Measurements from ENCODE around the gene DCLK1. TPM values are rescaled to one million over a fixed set of nuclear protein-coding genes. Genes with fewer than 3 reads are reported as not detected.
A peak's percentile ranks its signal among the peaks of the same experiment; 100 is the strongest.

DCLK1 gene
- total RNA-seq, 1 experiment from 2014 or later = 1.4 TPM

GRCh38 chr13:36086117-36086516 is 45.1 kb downstream of the DCLK1 start:
- no peak overlapping the region for H3K4me2 ChIP-seq
- no peak overlapping the region for H3K27ac ChIP-seq
- H3K9me2 ChIP-seq (ENCODE audit: insufficient read depth) = no peaks in the 10 kb centered on the region
- DNase-seq = no peak
- no peaks in the 10 kb centered on the region for H3K79me2 ChIP-seq (ENCODE audit: low read depth)
- POLR2A ChIA-PET (ENCODE audit: unreplicated experiment) = no interaction called here
- no TSS peak for BruUV-seq (replicated peaks)
- H4K20me1 ChIP-seq (ENCODE audit: insufficient read depth) = no peaks in the 10 kb centered on the region
- CTCF ChIA-PET = no interaction called here
- no peaks in the 10 kb centered on the region for H3F3A ChIP-seq (ENCODE audit: insufficient read depth, low read depth)
- no peaks in the 10 kb centered on the region for H3K36me3 ChIP-seq (ENCODE audit: low read depth)
- H3K4me1 ChIP-seq (replicated peaks; ENCODE audit: insufficient read depth) = peaks cover 7% of the 10 kb centered on the region; the same call in 1 of the 2 replicates
- intact Hi-C loops (cut with micrococcal nuclease; ENCODE audit: unreplicated experiment) = no loop called here
- H3K27me3 ChIP-seq (ENCODE audit: insufficient read depth, low read depth) = no peaks in the 10 kb centered on the region
- H3K4me3 ChIP-seq = no peak overlapping the region
- H3K9me3 ChIP-seq (ENCODE audit: insufficient read depth, low read depth) = no peaks in the 10 kb centered on the region
- no peak overlapping the region for H2AFZ ChIP-seq
- TF ChIP-seq CTCF (conservative IDR thresholded peaks at IDR 0.05) (no peak), EZH2 (IDR thresholded peaks at IDR 0.05; ENCODE audit: low read depth) (no peak)

GRCh38 chr13:36084131-36084530 is 47.1 kb downstream of the DCLK1 start:
- no TSS peak for BruUV-seq (replicated peaks)
- no peaks in the 10 kb centered on the region for H3F3A ChIP-seq (ENCODE audit: insufficient read depth, low read depth)
- peak overlapping the region; percentile 16; the same call in 1 of the 2 replicates for H2AFZ ChIP-seq
- no peaks in the 10 kb centered on the region for H3K79me2 ChIP-seq (ENCODE audit: low read depth)
- no peak overlapping the region for H3K27ac ChIP-seq
- no peak overlapping the region for H3K4me3 ChIP-seq
- no peaks in the 10 kb centered on the region for H3K9me3 ChIP-seq (ENCODE audit: insufficient read depth, low read depth)
- ChIA-PET CTCF (interaction anchor here (0.5 to 0.7 kb wide), 2 partner anchors 35 to 73 kb away, joined by 3 read pairs; no protein-coding TSS in a partner anchor), POLR2A (ENCODE audit: unreplicated experiment) (no interaction called here)
- no peaks in the 10 kb centered on the region for H4K20me1 ChIP-seq (ENCODE audit: insufficient read depth)
- no peak overlapping the region for H3K4me2 ChIP-seq
- no peaks in the 10 kb centered on the region for H3K27me3 ChIP-seq (ENCODE audit: insufficient read depth, low read depth)
- intact Hi-C loops (cut with micrococcal nuclease; ENCODE audit: unreplicated experiment) = no loop called here
- H3K9me2 ChIP-seq (ENCODE audit: insufficient read depth) = no peaks in the 10 kb centered on the region
- TF ChIP-seq CTCF (conservative IDR thresholded peaks at IDR 0.05) (no peak), EZH2 (IDR thresholded peaks at IDR 0.05; ENCODE audit: low read depth) (no peak)
- no peaks in the 10 kb centered on the region for H3K36me3 ChIP-seq (ENCODE audit: low read depth)
- H3K4me1 ChIP-seq (replicated peaks; ENCODE audit: insufficient read depth) = peaks cover 7% of the 10 kb centered on the region; the same call in 1 of the 2 replicates
- DNase-seq = no peak

GRCh38 chr13:36082806-36083205 is 48.4 kb downstream of the DCLK1 start:
- no peak overlapping the region for H2AFZ ChIP-seq
- H3K27ac ChIP-seq = no peak overlapping the region
- intact Hi-C loops (cut with micrococcal nuclease; ENCODE audit: unreplicated experiment) = no loop called here
- no peak for DNase-seq
- no peaks in the 10 kb centered on the region for H3F3A ChIP-seq (ENCODE audit: insufficient read depth, low read depth)
- H3K4me3 ChIP-seq = no peak overlapping the region
- BruUV-seq (replicated peaks) = no TSS peak
- POLR2A ChIA-PET (ENCODE audit: unreplicated experiment) = no interaction called here
- no peaks in the 10 kb centered on the region for H3K36me3 ChIP-seq (ENCODE audit: low read depth)
- no peak overlapping the region for H3K4me2 ChIP-seq
- TF ChIP-seq EZH2 (IDR thresholded peaks at IDR 0.05; ENCODE audit: low read depth) (no peak), CTCF (conservative IDR thresholded peaks at IDR 0.05) (no peak)
- H3K9me2 ChIP-seq (ENCODE audit: insufficient read depth) = no peaks in the 10 kb centered on the region
- H4K20me1 ChIP-seq (ENCODE audit: insufficient read depth) = no peaks in the 10 kb centered on the region
- peaks cover 5% of the 10 kb centered on the region; the same call in 1 of the 2 replicates for H3K27me3 ChIP-seq (ENCODE audit: insufficient read depth, low read depth)
- H3K9me3 ChIP-seq (ENCODE audit: insufficient read depth, low read depth) = no peaks in the 10 kb centered on the region
- CTCF ChIA-PET = no interaction called here
- no peaks in the 10 kb centered on the region for H3K79me2 ChIP-seq (ENCODE audit: low read depth)
- peaks cover 1% of the 10 kb centered on the region; the same call in 1 of the 2 replicates for H3K4me1 ChIP-seq (replicated peaks; ENCODE audit: insufficient read depth)
